ENCODE results near the gene PSD2. TPM values are rescaled to one million over a fixed set of nuclear protein-coding genes. Genes with fewer than 3 reads are reported as not detected.

The PSD2 gene
- total and polyA plus RNA-seq, 2 of the 13 experiments (the other 11 are each of a cell fraction or from before 2014, with no cell fraction given): 0.07 TPM; not detected in 1

DNA sequence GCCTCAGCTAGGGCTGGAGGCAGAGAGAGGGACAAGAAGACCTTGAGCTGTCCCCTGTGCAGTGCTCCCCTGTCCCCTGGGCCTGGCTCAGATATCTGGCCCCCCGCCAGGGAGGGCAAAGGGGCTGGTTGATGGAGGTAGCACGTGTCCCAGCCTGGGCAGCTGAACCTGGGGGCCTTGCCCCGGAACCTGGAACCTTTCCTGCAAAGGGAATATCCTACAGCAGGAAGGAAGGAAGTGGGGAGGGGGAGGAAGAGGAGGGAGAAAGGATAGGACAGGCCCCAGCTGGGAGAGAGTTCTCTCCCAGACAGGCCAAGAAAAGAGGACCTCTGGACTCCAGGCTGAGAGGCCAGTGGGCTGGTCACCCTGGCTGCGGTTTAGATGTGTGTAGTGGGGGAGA, 27.6 kb upstream of the PSD2 start:
- ChIA-PET CTCF (ENCODE audit: low intra/inter-chr PET ratio, low total read pairs) (no interaction called here), POLR2A (interaction anchor here (0.8 kb wide), 1 partner anchor 34 kb away, joined by 3 read pairs; no protein-coding TSS in a partner anchor)
- WGBS (ENCODE audit: low lambda C conversion rate): 5% methylated on average over 4 of the region's 4 CpGs
- Histone ChIP-seq H3K9ac (ENCODE audit: insufficient read depth, low read depth, low read length) (no peak overlapping the region), H3K27ac (ENCODE audit: extremely low read length, insufficient read depth, low read length) (peak overlapping the region; percentile 17), H3K4me2 (ENCODE audit: low read depth, low read length) (peak overlapping the region; percentile 30), H3K4me3 (replicated peaks in 1 of 3; ENCODE audit: insufficient read depth in 1 of 3, low read depth in 2 of 3, low read length in 3 of 3) (peak overlapping the region in 1 of 3 experiments; percentile 22; a peak in 1 of 6 replicates), H3K9me3 (ENCODE audit: low read length) (no peaks in the 10 kb centered on the region), H4K20me1 (ENCODE audit: insufficient read depth, low read length) (no peaks in the 10 kb centered on the region), H3K27me3 (ENCODE audit: control insufficient read depth in 1 of 2, insufficient read depth in 2 of 2, low read length in 2 of 2) (peaks cover 0 to 22% of the 10 kb centered on the region in 2 experiments; a peak in 4 of 5 replicates), H3K79me2 (ENCODE audit: insufficient read depth, low read length) (no peaks in the 10 kb centered on the region), H3K4me1 (ENCODE audit: insufficient read depth, low read length) (peaks cover 59% of the 10 kb centered on the region), H2AFZ (ENCODE audit: low read length) (no peak overlapping the region), H3K36me3 (replicated peaks in 1 of 2; ENCODE audit: control insufficient read depth in 1 of 2, insufficient read depth in 2 of 2, low read length in 2 of 2) (no peaks in the 10 kb centered on the region)
- peak; percentile 25 for ATAC-seq
- no peak for DNase-seq (ENCODE audit: low spot score)
- in situ Hi-C loops (cut with HindIII; ENCODE audit: extremely low pct_ligation_motif_present, low pct_unique_long_range_greater_than_20kb) (no loop called here), intact Hi-C loops (cut with micrococcal nuclease; ENCODE audit: unreplicated experiment) (loop anchor here (5.0 kb wide), 1 partner anchor 76 kb away; no protein-coding TSS in a partner anchor)
- FAIRE-seq: peak; percentile 28
- BruUV-seq (replicated peaks): no TSS peak
- TF ChIP-seq NFE2L2 (IDR thresholded peaks at IDR 0.05; ENCODE audit: low read length): no peak
- TF ChIP-seq ZNF354B (CRISPR knock-in tag; IDR thresholded peaks at IDR 0.05): no peak
- TF ChIP-seq ARID3A (IDR thresholded peaks at IDR 0.05; ENCODE audit: low read depth, low read length): no peak
- TF ChIP-seq ZNF12 (CRISPR knock-in tag; IDR thresholded peaks at IDR 0.05): no peak
- TF ChIP-seq HNF1A (IDR thresholded peaks at IDR 0.05; ENCODE audit: low read depth): no peak
- no peak for TF ChIP-seq HNF1A (CRISPR knock-in tag; IDR thresholded peaks at IDR 0.05; ENCODE audit: borderline replicate concordance)
- TF ChIP-seq FOXP4 (CRISPR knock-in tag; IDR thresholded peaks at IDR 0.05): no peak
- TF ChIP-seq ASH2L (IDR thresholded peaks at IDR 0.05; ENCODE audit: insufficient read length, low read depth, low read length): no peak
- no peak for TF ChIP-seq MLLT10 (CRISPR knock-in tag; IDR thresholded peaks at IDR 0.05)
- TF ChIP-seq JARID2 (CRISPR knock-in tag; IDR thresholded peaks at IDR 0.05; ENCODE audit: insufficient replicate concordance): no peak
- no peak for TF ChIP-seq GATA4 (IDR thresholded peaks at IDR 0.05; ENCODE audit: borderline replicate concordance, low read depth)
- TF ChIP-seq, protein P1, sequence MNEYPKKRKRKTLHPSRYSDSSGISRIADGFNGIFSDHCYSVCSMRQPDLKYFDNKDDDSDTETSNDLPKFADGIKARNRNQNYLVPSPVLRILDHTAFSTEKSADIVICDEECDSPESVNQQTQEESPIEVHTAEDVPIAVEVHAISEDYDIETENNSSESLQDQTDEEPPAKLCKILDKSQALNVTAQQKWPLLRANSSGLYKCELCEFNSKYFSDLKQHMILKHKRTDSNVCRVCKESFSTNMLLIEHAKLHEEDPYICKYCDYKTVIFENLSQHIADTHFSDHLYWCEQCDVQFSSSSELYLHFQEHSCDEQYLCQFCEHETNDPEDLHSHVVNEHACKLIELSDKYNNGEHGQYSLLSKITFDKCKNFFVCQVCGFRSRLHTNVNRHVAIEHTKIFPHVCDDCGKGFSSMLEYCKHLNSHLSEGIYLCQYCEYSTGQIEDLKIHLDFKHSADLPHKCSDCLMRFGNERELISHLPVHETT (CRISPR knock-in tag; conservative IDR thresholded peaks at IDR 0.05): no peak
- TF ChIP-seq SOX13 (IDR thresholded peaks at IDR 0.05): no peak
- peak in 1 of 2 experiments; percentile 12; a peak in 1 of 4 replicates for TF ChIP-seq SOX13 (CRISPR knock-in tag; conservative IDR thresholded peaks at IDR 0.05 in 1 of 2, IDR thresholded peaks at IDR 0.05 in 1 of 2)

Data from HepG2 (cell line).